ENCODE measurements around the gene SEMA3E.
"Not testable (repeated sequence)": the region's sequence is repeated elsewhere in the genome, so short reads cannot be mapped to it uniquely, and the experiment has no call there.

The SEMA3E gene

DNA sequence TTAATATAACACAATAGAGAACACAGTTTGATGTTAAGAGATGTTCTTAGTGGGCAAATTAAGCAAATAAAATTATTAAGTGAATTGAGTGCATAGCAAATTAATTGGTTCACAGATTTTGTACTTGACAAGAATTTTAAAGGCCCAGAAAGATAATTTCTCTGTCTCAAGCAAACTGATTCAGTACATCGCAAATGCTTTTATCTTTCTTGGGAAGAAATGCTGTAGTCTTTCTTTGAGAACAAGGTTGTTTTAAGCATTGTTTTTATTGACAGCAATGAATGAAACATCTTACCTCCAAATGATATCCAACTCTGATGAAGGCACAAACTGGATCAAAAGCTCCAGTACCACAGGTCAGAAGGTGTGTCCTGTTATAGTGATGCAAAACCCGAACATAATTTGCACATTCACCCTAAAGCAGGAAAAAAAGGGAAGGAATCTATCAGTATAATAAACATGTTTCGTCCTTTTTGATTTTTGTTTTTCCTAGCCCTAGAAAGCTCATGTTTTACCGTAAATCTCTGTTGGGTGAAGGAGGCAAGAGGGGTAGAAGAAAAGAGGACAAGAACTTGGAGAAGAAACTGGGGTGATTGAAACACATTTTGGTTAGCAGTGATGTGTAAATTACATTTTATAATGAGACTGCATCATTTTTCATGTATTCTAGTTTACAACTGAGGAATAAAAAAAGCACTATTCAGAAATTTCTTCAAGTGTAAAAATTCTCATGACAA, 182.6 kb downstream of the SEMA3E start:
- Histone ChIP-seq H3K4me1 (ENCODE audit: control extremely low read depth in 1 of 4, control insufficient read depth in 4 of 4, insufficient read depth in 4 of 4, low read length in 3 of 4) (peaks cover 3 to 9% (median 5%) of the 10 kb centered on the region in 4 experiments), H3K9me3 (ENCODE audit: control extremely low read depth in 1 of 5, control insufficient read depth in 4 of 5, insufficient read depth in 2 of 5, low read depth in 1 of 5, low read length in 4 of 5) (no peaks in the 10 kb centered on the region), H3K27ac (ENCODE audit: insufficient read depth in 1 of 2, low read depth in 1 of 2, low read length in 2 of 2, poor library complexity in 1 of 2, severe bottlenecking in 2 of 2) (no peak overlapping the region), H3K27me3 (replicated peaks in 2 of 5; ENCODE audit: control insufficient read depth in 4 of 5, insufficient read depth in 5 of 5, low read length in 4 of 5) (no peaks in the 10 kb centered on the region), H3K36me3 (ENCODE audit: control insufficient read depth in 4 of 4, insufficient read depth in 4 of 4, low read length in 3 of 4) (no peaks in the 10 kb centered on the region), H3K4me3 (ENCODE audit: control insufficient read depth in 1 of 7, extremely low read depth in 1 of 7, insufficient read depth in 4 of 7, low read depth in 2 of 7, low read length in 6 of 7) (no peak overlapping the region)
- WGBS (ENCODE audit: insufficient coverage) = no CpG with 5 or more reads among the region's 4 CpGs
- no peak for DNase-seq
- POLR2A ChIA-PET = no interaction called here
- CTCF ChIA-PET = no interaction called here

DNA sequence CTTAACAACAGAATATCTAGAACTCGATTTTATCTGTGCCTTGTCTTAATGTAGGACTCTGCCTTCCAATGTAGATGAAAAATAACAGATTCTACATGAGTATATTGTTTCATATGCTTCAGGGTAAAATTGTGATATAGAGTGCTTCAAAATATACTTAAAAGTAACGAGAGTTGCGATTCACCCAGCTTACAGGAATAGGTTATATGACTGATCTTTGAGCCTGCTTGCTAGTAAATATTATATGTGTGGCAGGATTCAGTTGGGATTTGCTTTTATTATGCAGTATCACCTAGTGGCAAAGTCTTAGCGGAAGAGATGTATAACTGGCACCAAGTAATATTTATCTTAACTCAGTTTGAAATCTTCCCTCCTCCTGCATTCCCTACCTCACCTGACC, 183.3 kb downstream of the SEMA3E start:
- H3K9me3 ChIP-seq (ENCODE audit: control extremely low read depth in 1 of 5, control insufficient read depth in 4 of 5, insufficient read depth in 2 of 5, low read depth in 1 of 5, low read length in 4 of 5) = no peaks in the 10 kb centered on the region
- H3K27ac ChIP-seq (ENCODE audit: insufficient read depth in 1 of 2, low read depth in 1 of 2, low read length in 2 of 2, poor library complexity in 1 of 2, severe bottlenecking in 2 of 2) = no peak overlapping the region
- DNase-seq = no peak
- H3K4me3 ChIP-seq (ENCODE audit: control insufficient read depth in 1 of 7, extremely low read depth in 1 of 7, insufficient read depth in 4 of 7, low read depth in 2 of 7, low read length in 6 of 7) = no peak overlapping the region
- no peaks in the 10 kb centered on the region for H3K36me3 ChIP-seq (ENCODE audit: control insufficient read depth in 4 of 4, insufficient read depth in 4 of 4, low read length in 3 of 4)
- peaks cover 3 to 9% (median 5%) of the 10 kb centered on the region in 4 experiments for H3K4me1 ChIP-seq (ENCODE audit: control extremely low read depth in 1 of 4, control insufficient read depth in 4 of 4, insufficient read depth in 4 of 4, low read length in 3 of 4)
- H3K27me3 ChIP-seq (replicated peaks in 2 of 5; ENCODE audit: control insufficient read depth in 4 of 5, insufficient read depth in 5 of 5, low read length in 4 of 5) = no peaks in the 10 kb centered on the region
- CTCF ChIA-PET = interaction anchor here (1.2 kb wide), 1 partner anchor 50 kb away, joined by 3 read pairs; no protein-coding TSS in a partner anchor
- WGBS (ENCODE audit: insufficient coverage) = 96% methylated on average over 3 of the region's 4 CpGs
- POLR2A ChIA-PET = no interaction called here

- WGBS (ENCODE audit: insufficient coverage) = 58% methylated on average over 6 of the region's 15 CpGs
- H3K4me3 ChIP-seq (ENCODE audit: control insufficient read depth in 1 of 7, extremely low read depth in 1 of 7, insufficient read depth in 4 of 7, low read depth in 2 of 7, low read length in 6 of 7); H3K9me3 ChIP-seq (ENCODE audit: control extremely low read depth in 1 of 5, control insufficient read depth in 4 of 5, insufficient read depth in 2 of 5, low read depth in 1 of 5, low read length in 4 of 5); H3K27ac ChIP-seq (ENCODE audit: insufficient read depth in 1 of 2, low read depth in 1 of 2, low read length in 2 of 2, poor library complexity in 1 of 2, severe bottlenecking in 2 of 2); CTCF ChIA-PET; H3K4me1 ChIP-seq (ENCODE audit: control extremely low read depth in 1 of 4, control insufficient read depth in 4 of 4, insufficient read depth in 4 of 4, low read length in 3 of 4); DNase-seq; H3K27me3 ChIP-seq (replicated peaks in 2 of 5; ENCODE audit: control insufficient read depth in 4 of 5, insufficient read depth in 5 of 5, low read length in 4 of 5); POLR2A ChIA-PET; H3K36me3 ChIP-seq (ENCODE audit: control insufficient read depth in 4 of 4, insufficient read depth in 4 of 4, low read length in 3 of 4): not testable (repeated sequence)
These were observed 187.1 kb downstream of the SEMA3E start for GRCh38 chr7:83461820-83462219.

DNA sequence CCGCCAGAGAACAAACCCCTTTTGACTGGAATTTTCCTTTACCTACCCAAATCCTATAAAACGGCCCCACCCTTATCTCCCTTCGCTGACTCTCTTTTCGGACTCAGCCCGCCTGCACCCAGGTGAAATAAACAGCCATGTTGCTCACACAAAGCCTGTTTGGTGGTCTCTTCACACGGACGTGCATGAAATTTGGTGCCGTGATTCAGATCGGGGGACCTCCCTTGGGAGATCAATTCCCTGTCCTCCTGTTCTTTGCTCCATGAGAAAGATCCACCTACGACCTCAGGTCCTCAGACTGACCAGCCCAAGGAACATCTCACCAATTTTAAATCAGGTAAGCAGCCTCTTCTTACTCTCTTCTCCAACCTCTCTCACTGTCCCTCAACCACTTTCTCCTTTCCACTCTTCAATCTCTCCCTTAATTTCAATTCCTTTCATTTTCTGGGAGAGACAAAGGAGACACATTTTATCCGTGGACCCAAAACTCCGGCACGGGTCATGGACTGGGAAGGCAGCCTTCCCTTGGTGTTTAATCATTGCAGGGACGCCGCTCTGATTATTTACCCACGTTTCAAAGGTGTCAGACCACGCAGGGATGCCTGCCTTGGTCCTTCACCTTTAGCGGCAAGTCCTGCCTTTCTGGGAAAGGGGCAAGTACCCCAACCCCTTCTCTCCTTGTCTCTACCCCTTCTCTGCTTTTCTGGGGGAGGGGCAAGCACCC, 188.8 kb downstream of the SEMA3E start:
- CTCF ChIA-PET; H3K27me3 ChIP-seq (replicated peaks in 2 of 5; ENCODE audit: control insufficient read depth in 4 of 5, insufficient read depth in 5 of 5, low read length in 4 of 5); POLR2A ChIA-PET; DNase-seq; H3K36me3 ChIP-seq (ENCODE audit: control insufficient read depth in 4 of 4, insufficient read depth in 4 of 4, low read length in 3 of 4); H3K4me1 ChIP-seq (ENCODE audit: control extremely low read depth in 1 of 4, control insufficient read depth in 4 of 4, insufficient read depth in 4 of 4, low read length in 3 of 4); H3K4me3 ChIP-seq (ENCODE audit: control insufficient read depth in 1 of 7, extremely low read depth in 1 of 7, insufficient read depth in 4 of 7, low read depth in 2 of 7, low read length in 6 of 7); H3K9me3 ChIP-seq (ENCODE audit: control extremely low read depth in 1 of 5, control insufficient read depth in 4 of 5, insufficient read depth in 2 of 5, low read depth in 1 of 5, low read length in 4 of 5); H3K27ac ChIP-seq (ENCODE audit: insufficient read depth in 1 of 2, low read depth in 1 of 2, low read length in 2 of 2, poor library complexity in 1 of 2, severe bottlenecking in 2 of 2): not testable (repeated sequence)
- 43% methylated on average over 15 of the region's 18 CpGs for WGBS (ENCODE audit: insufficient coverage)

DNA sequence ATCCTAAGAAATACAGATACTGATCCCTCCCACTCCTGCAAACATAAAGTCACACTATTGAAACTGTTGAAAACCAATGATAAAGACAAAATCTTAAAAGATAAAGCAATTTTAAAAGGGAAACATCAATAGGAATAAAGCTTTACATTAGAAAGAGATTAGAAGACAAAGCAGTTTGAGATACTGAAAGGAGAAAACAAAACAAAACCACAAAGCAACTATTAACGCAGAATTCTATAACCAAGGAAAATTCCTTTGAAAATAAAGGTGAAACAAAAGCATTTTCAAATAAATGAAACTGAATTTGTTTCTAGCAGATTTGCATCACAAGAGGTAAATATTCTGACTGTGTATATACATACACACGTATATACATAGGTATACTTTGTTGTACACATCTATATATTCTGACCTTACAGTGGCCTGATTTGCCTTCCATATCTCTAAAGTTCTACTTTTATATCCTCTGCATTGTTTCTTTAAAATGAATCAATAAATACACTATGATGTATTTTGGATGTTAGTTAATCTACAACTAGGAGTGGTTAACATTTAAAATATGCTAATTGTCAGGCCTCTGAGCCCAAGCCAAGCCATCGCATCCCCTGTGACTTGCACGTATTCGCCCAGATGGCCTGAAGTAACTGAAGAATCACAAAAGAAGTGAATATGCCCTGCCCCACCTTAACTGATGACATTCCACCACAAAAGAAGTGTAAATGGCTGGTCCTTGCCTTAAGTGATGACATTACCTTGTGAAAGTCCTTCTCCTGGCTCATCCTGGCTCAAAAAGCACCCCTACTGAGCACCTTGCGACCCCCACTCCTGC, 189.6 kb downstream of the SEMA3E start:
- H3K4me1 ChIP-seq (ENCODE audit: control extremely low read depth in 1 of 4, control insufficient read depth in 4 of 4, insufficient read depth in 4 of 4, low read length in 3 of 4); H3K27me3 ChIP-seq (replicated peaks in 2 of 5; ENCODE audit: control insufficient read depth in 4 of 5, insufficient read depth in 5 of 5, low read length in 4 of 5); H3K36me3 ChIP-seq (ENCODE audit: control insufficient read depth in 4 of 4, insufficient read depth in 4 of 4, low read length in 3 of 4); H3K9me3 ChIP-seq (ENCODE audit: control extremely low read depth in 1 of 5, control insufficient read depth in 4 of 5, insufficient read depth in 2 of 5, low read depth in 1 of 5, low read length in 4 of 5); H3K27ac ChIP-seq (ENCODE audit: insufficient read depth in 1 of 2, low read depth in 1 of 2, low read length in 2 of 2, poor library complexity in 1 of 2, severe bottlenecking in 2 of 2); H3K4me3 ChIP-seq (ENCODE audit: control insufficient read depth in 1 of 7, extremely low read depth in 1 of 7, insufficient read depth in 4 of 7, low read depth in 2 of 7, low read length in 6 of 7); POLR2A ChIA-PET; DNase-seq: not testable (repeated sequence)
- WGBS (ENCODE audit: insufficient coverage) = 17% methylated on average over 1 of the region's 6 CpGs
- CTCF ChIA-PET = interaction anchor here (0.9 kb wide), 1 partner anchor 51 kb away, joined by 3 read pairs; no protein-coding TSS in a partner anchor

DNA sequence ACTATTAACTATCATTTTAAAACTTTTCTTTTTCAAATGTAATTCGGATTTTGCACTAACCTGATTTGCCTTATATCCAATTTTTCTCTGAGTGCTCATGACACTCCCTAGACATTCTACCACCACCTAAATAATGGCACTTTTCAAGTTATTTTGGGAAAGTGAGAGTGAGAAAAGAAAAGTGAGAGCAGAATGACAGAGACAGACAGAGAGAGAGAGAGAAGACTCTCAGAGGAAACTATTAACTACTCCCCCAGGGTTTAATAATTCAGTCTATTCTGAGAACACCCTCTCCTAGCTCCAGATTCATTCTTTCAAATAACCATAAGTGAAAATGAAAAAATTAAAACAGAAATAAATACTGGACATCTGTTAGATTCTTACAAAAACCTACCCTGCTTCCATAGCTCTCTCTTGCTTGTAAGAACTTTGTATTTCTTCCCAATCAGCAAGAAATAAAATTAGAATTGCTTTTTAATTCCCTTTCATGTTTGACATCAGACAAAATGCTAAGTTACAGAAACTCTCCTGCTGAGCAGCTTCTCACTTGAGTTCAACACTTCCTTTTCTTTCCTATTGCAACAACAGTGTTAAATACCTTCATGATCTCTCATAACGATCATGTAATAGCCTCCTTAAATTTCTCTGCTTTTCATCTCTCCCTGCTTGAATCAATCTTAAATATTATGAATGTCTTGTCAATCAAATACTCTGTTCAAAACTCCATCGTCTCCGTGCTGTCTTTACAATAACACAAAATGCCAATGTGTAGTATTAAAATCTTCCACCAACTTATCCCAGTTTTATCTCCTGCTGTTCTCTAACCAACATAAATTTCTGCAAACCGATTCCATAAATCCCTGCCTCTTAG, 191.7 kb downstream of the SEMA3E start:
- POLR2A ChIA-PET = interaction anchor here (0.7 kb wide), 1 partner anchor 187 kb away, joined by 3 read pairs; no protein-coding TSS in a partner anchor
- no peak overlapping the region for H3K27ac ChIP-seq (ENCODE audit: insufficient read depth in 1 of 2, low read depth in 1 of 2, low read length in 2 of 2, poor library complexity in 1 of 2, severe bottlenecking in 2 of 2)
- H3K9me3 ChIP-seq (ENCODE audit: control extremely low read depth in 1 of 5, control insufficient read depth in 4 of 5, insufficient read depth in 2 of 5, low read depth in 1 of 5, low read length in 4 of 5) = no peaks in the 10 kb centered on the region
- no peak overlapping the region for H3K4me3 ChIP-seq (ENCODE audit: control insufficient read depth in 1 of 7, extremely low read depth in 1 of 7, insufficient read depth in 4 of 7, low read depth in 2 of 7, low read length in 6 of 7)
- H3K36me3 ChIP-seq (ENCODE audit: control insufficient read depth in 4 of 4, insufficient read depth in 4 of 4, low read length in 3 of 4) = no peaks in the 10 kb centered on the region
- WGBS (ENCODE audit: insufficient coverage) = 50% methylated on average over 2 of the region's 5 CpGs
- DNase-seq = no peak
- H3K27me3 ChIP-seq (replicated peaks in 2 of 5; ENCODE audit: control insufficient read depth in 4 of 5, insufficient read depth in 5 of 5, low read length in 4 of 5) = peaks cover 0 to 3% (median 0%) of the 10 kb centered on the region in 5 experiments
- CTCF ChIA-PET = no interaction called here
- H3K4me1 ChIP-seq (ENCODE audit: control extremely low read depth in 1 of 4, control insufficient read depth in 4 of 4, insufficient read depth in 4 of 4, low read length in 3 of 4) = no peaks in the 10 kb centered on the region
